ENCODE results near the gene CNTNAP2. TPM values are rescaled to one million over a fixed set of nuclear protein-coding genes. Genes with fewer than 3 reads are reported as not detected.

The CNTNAP2 gene
- total RNA-seq (ENCODE audit: unreplicated experiment): 5.4 TPM
- long read RNA-seq, full-length matches to known transcripts: 1 of 2 reads
- long read RNA-seq, partial matches to known transcripts: 0 of 2 reads
- long read RNA-seq, other reads (novel, unspliced or antisense): 1 of 2 reads

- Mint-ChIP-seq H3K36me3 (ENCODE audit: low read depth, unreplicated experiment) (no peaks in the 10 kb centered on the region), H3K27ac (ENCODE audit: unreplicated experiment) (peak within 1 kb of the TSS; percentile 67), H3K27me3 (ENCODE audit: unreplicated experiment) (peaks cover 3% of the 10 kb centered on the region), H3K9me3 (ENCODE audit: unreplicated experiment) (peaks cover 6% of the 10 kb centered on the region), H3K4me3 (ENCODE audit: unreplicated experiment) (peak within 1 kb of the TSS; percentile 81), H3K4me1 (ENCODE audit: unreplicated experiment) (no peaks in the 10 kb centered on the region)
- TF ChIP-seq CTCF (IDR thresholded peaks at IDR 0.05; ENCODE audit: unreplicated experiment): no peak
- DNase-seq (ENCODE audit: low spot score): peak; percentile 27
These were observed at the start of gene CNTNAP2 for GRCh38 chr7:146116521-146117222. Gene CNTNAP2 (plus strand): TSS chr7:146116801. CDS start chr7:146116877, 76 bp downstream.

GRCh38 chr7:146067880-146068279 is 48.7 kb upstream of the CNTNAP2 start:
- H3K27me3 Mint-ChIP-seq (ENCODE audit: unreplicated experiment): peaks cover 2% of the 10 kb centered on the region
- H3K36me3 Mint-ChIP-seq (ENCODE audit: low read depth, unreplicated experiment): no peaks in the 10 kb centered on the region
- no peak for TF ChIP-seq CTCF (IDR thresholded peaks at IDR 0.05; ENCODE audit: unreplicated experiment)
- no peak overlapping the region for H3K4me3 Mint-ChIP-seq (ENCODE audit: unreplicated experiment)
- no peaks in the 10 kb centered on the region for H3K4me1 Mint-ChIP-seq (ENCODE audit: unreplicated experiment)
- no peak for DNase-seq (ENCODE audit: low spot score)
- peaks cover 12% of the 10 kb centered on the region for H3K9me3 Mint-ChIP-seq (ENCODE audit: unreplicated experiment)
- no peak overlapping the region for H3K27ac Mint-ChIP-seq (ENCODE audit: unreplicated experiment)

GRCh38 chr7:146074195-146074765 is 42.3 kb upstream of the CNTNAP2 start:
- Mint-ChIP-seq H3K27me3 (ENCODE audit: unreplicated experiment) (no peaks in the 10 kb centered on the region), H3K9me3 (ENCODE audit: unreplicated experiment) (peaks cover 8% of the 10 kb centered on the region)
- no peak for TF ChIP-seq CTCF (IDR thresholded peaks at IDR 0.05; ENCODE audit: unreplicated experiment)

GRCh38 chr7:146076344-146076743 is 40.3 kb upstream of the CNTNAP2 start:
- no peak for TF ChIP-seq CTCF (IDR thresholded peaks at IDR 0.05; ENCODE audit: unreplicated experiment)
- DNase-seq (ENCODE audit: low spot score): no peak
- peaks cover 8% of the 10 kb centered on the region for H3K9me3 Mint-ChIP-seq (ENCODE audit: unreplicated experiment)
- H3K27me3 Mint-ChIP-seq (ENCODE audit: unreplicated experiment): no peaks in the 10 kb centered on the region
- no peaks in the 10 kb centered on the region for H3K4me1 Mint-ChIP-seq (ENCODE audit: unreplicated experiment)
- H3K4me3 Mint-ChIP-seq (ENCODE audit: unreplicated experiment): no peak overlapping the region
- no peak overlapping the region for H3K27ac Mint-ChIP-seq (ENCODE audit: unreplicated experiment)
- H3K36me3 Mint-ChIP-seq (ENCODE audit: low read depth, unreplicated experiment): no peaks in the 10 kb centered on the region

More at GRCh38 chr7:146074195-146074765, 42.3 kb upstream of the CNTNAP2 start:
- no peak for DNase-seq (ENCODE audit: low spot score)
- Mint-ChIP-seq H3K4me1 (ENCODE audit: unreplicated experiment) (no peaks in the 10 kb centered on the region), H3K36me3 (ENCODE audit: low read depth, unreplicated experiment) (no peaks in the 10 kb centered on the region), H3K4me3 (ENCODE audit: unreplicated experiment) (no peak overlapping the region), H3K27ac (ENCODE audit: unreplicated experiment) (no peak overlapping the region)

- no peak for DNase-seq (ENCODE audit: low spot score)
- Mint-ChIP-seq H3K27me3 (ENCODE audit: unreplicated experiment) (no peaks in the 10 kb centered on the region), H3K27ac (ENCODE audit: unreplicated experiment) (no peak overlapping the region), H3K36me3 (ENCODE audit: low read depth, unreplicated experiment) (no peaks in the 10 kb centered on the region), H3K4me1 (ENCODE audit: unreplicated experiment) (no peaks in the 10 kb centered on the region), H3K9me3 (ENCODE audit: unreplicated experiment) (peaks cover 4% of the 10 kb centered on the region), H3K4me3 (ENCODE audit: unreplicated experiment) (no peak overlapping the region)
- no peak for TF ChIP-seq CTCF (IDR thresholded peaks at IDR 0.05; ENCODE audit: unreplicated experiment)
These were observed 32.5 kb upstream of the CNTNAP2 start for GRCh38 chr7:146084086-146084485.
